ENCODE measurements around the gene ELL. TPM values are rescaled to one million over a fixed set of nuclear protein-coding genes. Genes with fewer than 3 reads are reported as not detected.
"Not testable (repeated sequence)": the region's sequence is repeated elsewhere in the genome, so short reads cannot be mapped to it uniquely, and the experiment has no call there.

Gene ELL
- total RNA-seq, 1 donor from 2014 or later, result 7.6 TPM

DNA sequence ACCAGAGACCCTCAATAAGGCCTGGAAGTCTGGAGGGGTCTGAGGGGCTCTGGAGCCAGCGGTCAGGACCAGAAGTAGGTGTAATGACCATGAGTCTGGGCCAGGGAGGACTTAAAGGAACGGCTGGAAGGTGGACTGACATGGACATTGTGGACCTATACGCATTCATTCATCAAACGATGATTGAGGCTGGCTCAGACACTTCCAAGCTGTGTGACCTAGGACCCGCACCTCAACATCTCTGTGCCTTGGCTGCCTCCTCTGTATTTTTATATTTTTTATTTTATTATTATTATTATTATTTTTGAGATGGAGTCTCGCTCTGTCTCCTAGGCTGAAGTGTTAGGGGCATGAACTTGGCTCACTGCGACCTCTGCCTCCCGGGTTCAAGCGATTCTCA, 115.1 kb downstream of the ELL start:
- no peak for DNase-seq (ENCODE audit: low read depth)
- no peak overlapping the region for H3K4me3 ChIP-seq (ENCODE audit: low read depth, low read length)
- TF ChIP-seq, protein P1, sequence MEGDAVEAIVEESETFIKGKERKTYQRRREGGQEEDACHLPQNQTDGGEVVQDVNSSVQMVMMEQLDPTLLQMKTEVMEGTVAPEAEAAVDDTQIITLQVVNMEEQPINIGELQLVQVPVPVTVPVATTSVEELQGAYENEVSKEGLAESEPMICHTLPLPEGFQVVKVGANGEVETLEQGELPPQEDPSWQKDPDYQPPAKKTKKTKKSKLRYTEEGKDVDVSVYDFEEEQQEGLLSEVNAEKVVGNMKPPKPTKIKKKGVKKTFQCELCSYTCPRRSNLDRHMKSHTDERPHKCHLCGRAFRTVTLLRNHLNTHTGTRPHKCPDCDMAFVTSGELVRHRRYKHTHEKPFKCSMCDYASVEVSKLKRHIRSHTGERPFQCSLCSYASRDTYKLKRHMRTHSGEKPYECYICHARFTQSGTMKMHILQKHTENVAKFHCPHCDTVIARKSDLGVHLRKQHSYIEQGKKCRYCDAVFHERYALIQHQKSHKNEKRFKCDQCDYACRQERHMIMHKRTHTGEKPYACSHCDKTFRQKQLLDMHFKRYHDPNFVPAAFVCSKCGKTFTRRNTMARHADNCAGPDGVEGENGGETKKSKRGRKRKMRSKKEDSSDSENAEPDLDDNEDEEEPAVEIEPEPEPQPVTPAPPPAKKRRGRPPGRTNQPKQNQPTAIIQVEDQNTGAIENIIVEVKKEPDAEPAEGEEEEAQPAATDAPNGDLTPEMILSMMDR (conservative IDR thresholded peaks at IDR 0.05; ENCODE audit: low read depth, low read length), result no peak

DNA sequence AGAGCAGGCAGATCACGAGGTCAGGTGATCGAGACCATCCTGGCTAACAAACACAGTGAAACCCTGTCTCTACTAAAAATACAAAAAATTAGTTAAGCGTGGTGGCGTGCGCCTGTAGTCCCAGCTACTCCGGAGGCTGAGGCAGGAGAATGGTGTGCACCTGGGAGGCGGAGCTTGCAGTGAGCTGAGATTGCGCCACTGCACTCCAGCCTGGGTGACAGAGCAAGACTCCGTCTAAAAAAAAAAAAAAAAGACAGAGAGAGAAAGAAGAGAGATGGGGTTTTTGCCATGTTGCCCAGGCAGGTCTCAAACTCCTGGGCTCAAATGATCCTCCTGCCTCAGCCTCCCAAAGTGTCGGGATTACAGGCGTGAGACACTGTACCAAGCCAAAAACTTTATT, 116.1 kb downstream of the ELL start:
- not testable (repeated sequence) for DNase-seq (ENCODE audit: low read depth); H3K4me3 ChIP-seq (ENCODE audit: low read depth, low read length)

DNA sequence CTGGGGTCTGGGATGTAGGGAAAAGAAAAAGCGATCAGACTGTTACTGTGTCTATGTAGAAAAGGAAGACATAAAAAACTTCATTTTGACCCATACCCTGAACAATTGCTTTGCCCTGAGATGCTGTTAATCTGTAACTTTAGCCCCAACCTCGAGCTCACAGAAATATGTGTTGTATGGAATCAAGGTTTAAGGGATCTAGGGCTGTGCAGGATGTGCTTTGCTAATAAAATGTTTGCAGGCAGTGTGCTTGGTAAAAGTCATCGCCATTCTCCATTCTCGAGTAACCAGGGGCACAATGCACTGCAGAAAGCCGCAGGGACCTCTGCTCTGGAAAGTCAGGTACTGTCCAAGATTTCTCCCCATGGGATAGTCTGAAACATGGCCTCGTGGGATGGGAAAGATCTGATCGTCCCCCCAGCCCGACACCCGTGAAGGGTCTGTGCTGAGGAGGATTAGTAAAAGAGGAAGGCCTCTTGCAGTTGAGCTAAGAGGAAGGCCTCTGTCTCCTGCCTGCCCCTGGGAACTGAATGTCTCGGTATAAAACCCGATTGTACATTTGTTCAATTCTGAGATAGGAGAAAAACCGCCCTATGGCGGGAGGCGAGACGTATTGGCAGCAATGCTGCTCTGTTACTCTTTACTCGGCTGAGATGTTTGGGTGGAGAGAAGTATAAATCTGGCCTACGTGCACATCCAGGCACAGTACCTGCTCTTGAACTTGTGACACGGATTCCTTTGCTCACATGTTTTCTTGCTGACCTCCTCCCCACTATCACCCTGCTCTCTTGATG, 119.2 kb downstream of the ELL start:
- peak overlapping the region; percentile 52 for H3K4me3 ChIP-seq (ENCODE audit: low read depth, low read length)
- not testable (repeated sequence) for DNase-seq (ENCODE audit: low read depth)

DNA sequence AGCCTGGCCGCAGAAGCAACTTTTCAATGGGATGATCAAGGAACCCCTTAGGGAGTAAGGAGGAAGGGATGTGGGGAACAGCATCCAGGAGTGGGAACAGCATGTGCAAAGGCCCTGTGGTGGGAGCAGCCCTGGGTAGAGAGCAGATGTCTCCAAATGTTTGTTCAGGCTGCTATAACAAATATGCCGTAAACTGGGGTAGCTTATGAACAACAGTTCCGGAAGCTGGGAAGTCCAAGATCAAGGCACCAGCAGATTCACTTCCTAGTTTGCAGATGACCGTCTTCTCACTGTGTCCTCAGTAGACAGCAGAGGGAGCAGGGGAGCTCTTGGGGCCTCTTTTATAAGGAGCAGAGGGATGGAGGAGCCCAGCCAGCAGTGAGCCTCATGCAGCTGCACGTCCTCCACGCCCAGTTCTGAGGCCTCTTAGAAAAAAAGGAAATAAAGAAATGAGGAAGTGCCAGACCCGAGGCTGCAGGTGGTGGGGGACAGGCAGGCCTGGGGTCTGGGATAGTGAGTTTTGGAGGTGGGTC, 120.2 kb downstream of the ELL start:
- H3K4me3 ChIP-seq (ENCODE audit: low read depth, low read length), result peak overlapping the region; percentile 52
- DNase-seq (ENCODE audit: low read depth), result no peak
- TF ChIP-seq, protein P1 (conservative IDR thresholded peaks at IDR 0.05; ENCODE audit: low read depth, low read length), result peak; percentile 66

DNA sequence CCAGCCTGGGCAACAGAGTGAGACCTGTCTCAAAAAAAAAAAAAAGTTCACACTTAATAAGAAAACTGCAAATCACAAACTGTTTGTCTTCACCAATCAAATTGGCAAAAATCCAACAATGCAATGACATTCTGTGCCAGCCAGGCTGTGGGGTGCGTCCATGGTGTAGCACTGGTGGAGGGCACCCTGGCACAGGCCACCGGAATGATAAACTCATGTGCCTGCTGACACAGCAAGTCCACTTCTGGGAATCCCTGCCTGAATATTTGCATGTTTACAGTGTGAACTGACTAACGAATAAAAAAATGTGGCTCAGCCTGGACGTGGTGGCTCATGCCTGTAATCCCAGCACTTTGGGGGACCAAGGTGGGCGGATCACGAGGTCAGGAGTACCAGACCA, 122.9 kb downstream of the ELL start:
- H3K4me3 ChIP-seq (ENCODE audit: low read depth, low read length), result no peak overlapping the region
- TF ChIP-seq, protein P1 (conservative IDR thresholded peaks at IDR 0.05; ENCODE audit: low read depth, low read length), result no peak
- peak; percentile 76 for DNase-seq (ENCODE audit: low read depth)

DNA sequence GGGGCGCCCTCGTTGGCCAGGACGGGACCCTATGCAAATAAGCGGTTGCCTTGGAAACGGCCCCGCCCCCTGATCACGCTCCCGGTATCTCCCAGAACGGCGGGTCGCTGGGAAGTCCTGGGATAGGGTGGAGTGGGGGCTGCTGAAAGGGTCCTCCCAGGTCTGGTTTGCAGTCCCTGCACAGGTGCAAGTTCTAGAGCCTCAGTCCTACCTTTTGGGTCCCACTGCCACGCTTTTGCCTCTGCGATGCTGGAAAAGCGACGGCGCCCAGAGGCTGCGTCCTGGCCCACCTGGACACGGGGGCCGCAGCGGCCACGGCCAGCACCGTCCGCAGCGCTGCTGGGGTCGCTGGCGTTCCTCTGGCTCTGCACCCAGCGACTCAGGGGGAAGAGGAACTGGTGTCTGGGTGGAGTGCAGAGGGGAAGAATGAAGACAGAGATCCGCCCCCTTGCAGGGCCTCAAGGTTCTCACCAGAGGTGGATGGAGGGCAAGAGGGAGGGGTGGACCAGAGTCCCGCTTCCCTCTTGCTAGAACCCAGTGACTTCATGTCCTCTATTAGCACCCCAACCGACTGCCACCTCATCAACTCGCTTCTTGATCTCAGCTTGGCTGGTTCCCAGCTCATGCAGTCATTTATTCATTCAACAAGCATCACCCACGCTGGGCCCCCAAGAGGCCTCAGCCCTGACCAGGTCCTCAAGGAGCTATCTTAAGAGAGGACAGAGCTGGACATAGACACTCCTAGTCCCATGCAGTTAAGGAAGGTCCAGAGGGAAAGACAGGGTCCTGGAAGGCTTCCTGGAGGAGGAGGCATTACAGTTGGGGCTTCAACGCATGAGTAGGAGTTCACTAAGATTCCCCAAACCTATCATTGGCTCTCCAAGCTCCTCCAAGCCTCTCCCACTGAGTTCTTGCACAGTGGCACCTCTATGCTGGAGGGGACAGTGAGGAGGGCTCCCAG, 124.3 kb downstream of the ELL start, which contains the start of gene LRRC25:
TSS of gene LRRC25 (minus strand) at position 381 of the 961 bp plus-strand sequence. CDS start 659 bp downstream, outside the sequence.
- H3K4me3 ChIP-seq (ENCODE audit: low read depth, low read length), result no peak within 1 kb of the TSS
- no peak for DNase-seq (ENCODE audit: low read depth)
- TF ChIP-seq, protein P1 (conservative IDR thresholded peaks at IDR 0.05; ENCODE audit: low read depth, low read length), result no peak

DNA sequence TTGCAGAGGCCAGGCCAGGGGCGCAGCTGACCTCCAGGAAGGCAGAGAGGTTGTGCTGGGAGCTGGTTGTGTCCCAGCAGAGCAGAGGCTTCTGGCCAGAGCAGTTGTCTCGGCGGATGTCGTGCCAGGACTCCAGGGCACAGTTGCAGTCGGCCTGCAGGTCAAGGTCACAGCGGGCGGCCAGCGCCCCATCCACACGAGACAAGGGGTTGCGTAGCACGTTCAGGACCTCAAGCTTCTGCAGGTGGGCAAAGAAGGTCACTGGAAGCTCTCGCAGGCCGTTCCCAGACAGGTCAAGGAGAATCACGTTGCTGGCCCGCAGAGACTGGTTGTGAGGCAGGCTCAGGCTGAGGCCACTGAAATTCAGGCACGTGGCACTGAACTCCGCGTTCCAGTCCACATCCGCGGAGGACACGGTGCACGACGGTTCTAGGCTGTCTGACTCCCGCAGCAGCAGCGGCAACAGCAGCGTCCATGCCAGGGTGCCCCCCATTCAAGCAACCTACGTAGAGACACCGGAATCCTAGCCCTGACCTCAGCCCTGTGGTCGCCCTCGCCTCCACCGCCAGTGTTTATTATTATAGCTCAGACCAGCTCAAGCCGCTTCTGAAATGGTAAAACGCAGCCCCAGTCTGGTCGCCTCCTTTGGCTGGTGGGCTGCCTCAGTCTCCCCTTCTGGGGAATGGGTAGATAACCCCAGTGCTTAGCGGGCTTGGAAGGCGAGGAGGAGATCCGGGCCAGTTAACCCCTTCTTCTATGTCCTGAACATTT, 125.2 kb downstream of the ELL start:
- no peak for DNase-seq (ENCODE audit: low read depth)
- H3K4me3 ChIP-seq (ENCODE audit: low read depth, low read length), result no peak overlapping the region
- TF ChIP-seq, protein P1 (conservative IDR thresholded peaks at IDR 0.05; ENCODE audit: low read depth, low read length), result no peak

Data from epithelial cell of proximal tubule (primary cell).